ENCODE measurements around the gene TOR1AIP1.

Gene TOR1AIP1

DNA sequence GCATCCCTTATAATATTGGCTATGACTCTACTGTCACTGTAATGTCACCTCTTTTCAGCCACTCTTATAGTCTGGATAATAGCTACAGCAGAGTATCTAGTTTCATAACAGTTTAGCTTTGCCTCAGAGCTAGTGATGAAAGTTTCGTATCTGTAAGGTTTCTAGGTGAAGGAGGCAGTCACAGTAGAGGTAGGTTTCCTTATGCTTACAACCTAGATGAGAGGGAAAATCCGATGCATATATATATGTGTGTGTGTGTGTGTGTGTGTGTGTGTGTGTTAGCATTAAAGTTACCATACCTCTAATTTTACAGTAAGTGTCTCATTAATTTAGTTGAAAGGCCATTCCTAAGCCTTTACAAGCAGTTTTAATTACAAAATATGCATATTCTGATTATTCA is 2.3 kb upstream of the TOR1AIP1 start:
- no peak for DNase-seq (ENCODE audit: low read depth in 2 of 2)
- H3K4me3 ChIP-seq (replicated peaks in 1 of 2; ENCODE audit: low read depth in 2 of 2, low read length in 2 of 2), result no peak overlapping the region
- TF ChIP-seq, protein P1, sequence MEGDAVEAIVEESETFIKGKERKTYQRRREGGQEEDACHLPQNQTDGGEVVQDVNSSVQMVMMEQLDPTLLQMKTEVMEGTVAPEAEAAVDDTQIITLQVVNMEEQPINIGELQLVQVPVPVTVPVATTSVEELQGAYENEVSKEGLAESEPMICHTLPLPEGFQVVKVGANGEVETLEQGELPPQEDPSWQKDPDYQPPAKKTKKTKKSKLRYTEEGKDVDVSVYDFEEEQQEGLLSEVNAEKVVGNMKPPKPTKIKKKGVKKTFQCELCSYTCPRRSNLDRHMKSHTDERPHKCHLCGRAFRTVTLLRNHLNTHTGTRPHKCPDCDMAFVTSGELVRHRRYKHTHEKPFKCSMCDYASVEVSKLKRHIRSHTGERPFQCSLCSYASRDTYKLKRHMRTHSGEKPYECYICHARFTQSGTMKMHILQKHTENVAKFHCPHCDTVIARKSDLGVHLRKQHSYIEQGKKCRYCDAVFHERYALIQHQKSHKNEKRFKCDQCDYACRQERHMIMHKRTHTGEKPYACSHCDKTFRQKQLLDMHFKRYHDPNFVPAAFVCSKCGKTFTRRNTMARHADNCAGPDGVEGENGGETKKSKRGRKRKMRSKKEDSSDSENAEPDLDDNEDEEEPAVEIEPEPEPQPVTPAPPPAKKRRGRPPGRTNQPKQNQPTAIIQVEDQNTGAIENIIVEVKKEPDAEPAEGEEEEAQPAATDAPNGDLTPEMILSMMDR (IDR thresholded peaks at IDR 0.05; ENCODE audit: low read depth, low read length), result no peak

DNA sequence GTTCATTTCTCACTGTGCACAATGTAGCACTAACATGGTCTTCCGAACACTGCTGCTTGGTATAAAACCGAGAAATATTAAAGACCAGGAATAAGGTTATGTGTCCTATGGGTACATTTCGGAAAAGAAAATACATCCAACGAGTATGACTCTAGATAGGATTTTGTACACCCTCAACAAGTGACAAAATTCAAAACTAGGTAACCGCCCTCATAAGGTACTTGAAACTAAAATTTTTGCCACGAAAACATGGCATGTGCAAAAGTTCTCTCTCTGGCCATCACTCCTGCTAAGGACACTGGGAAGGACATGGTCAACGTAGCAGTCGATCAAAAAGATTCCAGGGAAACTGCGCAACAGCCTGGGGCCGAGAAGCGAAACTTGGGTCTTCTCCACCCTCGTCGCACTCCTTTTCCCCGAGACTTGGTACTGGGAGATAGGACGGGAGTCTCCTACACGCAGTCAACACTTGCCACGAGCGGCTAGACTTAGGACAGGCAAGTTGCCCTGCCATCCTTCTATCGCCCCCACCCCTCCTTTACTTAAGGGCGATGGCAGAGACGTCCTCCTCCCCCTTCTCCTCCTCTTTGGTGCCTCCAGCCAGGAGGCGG is 338 bp upstream of the TOR1AIP1 start:
- peak overlapping the region; percentile 80 to 90 for H3K4me3 ChIP-seq (replicated peaks in 1 of 2; ENCODE audit: low read depth in 2 of 2, low read length in 2 of 2)
- DNase-seq (ENCODE audit: low read depth in 2 of 2), result peak in 1 of 2 donors; percentile 98
- TF ChIP-seq, protein P1 (IDR thresholded peaks at IDR 0.05; ENCODE audit: low read depth, low read length), result no peak

DNA sequence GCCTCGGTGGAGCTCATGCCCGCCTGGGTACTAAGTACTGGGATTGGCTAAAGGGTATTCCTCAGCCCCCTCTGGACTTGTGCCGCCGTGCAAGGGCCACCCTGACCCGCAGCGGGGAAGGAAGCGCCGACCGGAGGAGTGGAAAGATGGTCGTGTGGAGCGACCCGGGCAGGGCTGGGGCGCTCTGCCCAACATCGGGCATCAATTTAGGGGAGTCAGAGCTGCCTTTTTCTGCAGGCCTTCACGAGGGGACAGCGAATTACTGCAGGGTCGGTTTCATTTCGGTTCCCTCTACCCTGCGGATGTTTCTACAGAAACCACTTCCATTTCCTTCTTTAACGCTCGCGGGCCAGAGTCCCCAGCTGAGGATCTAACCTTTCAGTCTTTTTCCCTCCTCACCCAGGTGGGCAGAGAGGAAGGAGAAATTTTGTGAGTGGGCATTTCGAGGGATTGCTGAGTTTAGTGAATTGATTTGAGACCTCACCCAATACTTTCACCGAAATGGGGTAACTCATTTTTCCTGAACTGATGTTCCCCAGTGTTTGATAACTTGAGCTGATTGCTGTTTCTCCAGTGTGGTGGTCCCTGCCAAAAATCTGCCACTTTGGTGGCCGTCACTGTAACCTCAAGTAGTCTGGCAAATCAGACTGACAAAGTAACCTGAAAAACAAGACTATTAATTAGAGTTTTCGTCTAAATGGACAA is 1.1 kb downstream of the TOR1AIP1 start:
- peak overlapping the region; percentile 80 to 90 for H3K4me3 ChIP-seq (replicated peaks in 1 of 2; ENCODE audit: low read depth in 2 of 2, low read length in 2 of 2)
- DNase-seq (ENCODE audit: low read depth in 2 of 2), result no peak
- TF ChIP-seq, protein P1 (IDR thresholded peaks at IDR 0.05; ENCODE audit: low read depth, low read length), result no peak

DNA sequence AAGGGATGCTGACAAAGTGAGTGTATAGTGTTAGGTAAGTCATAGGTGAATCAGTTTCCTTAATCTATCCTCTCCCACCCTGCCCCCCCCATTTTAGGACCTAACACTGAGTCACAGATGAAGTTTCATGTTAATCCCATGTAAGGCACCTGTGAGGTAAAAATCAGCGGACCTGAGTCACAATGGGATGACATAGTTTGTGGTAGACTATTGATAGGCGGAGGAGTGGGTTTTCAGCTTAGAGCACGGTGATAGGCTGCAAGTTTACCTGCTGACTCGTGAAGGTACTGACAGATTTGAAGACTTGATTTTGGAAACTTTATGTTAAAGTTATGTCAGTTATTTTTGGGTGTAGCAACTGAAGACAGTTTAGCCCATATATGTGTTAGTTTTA is 1.7 kb downstream of the TOR1AIP1 start:
- peak overlapping the region; percentile 80 to 90 for H3K4me3 ChIP-seq (replicated peaks in 1 of 2; ENCODE audit: low read depth in 2 of 2, low read length in 2 of 2)
- DNase-seq (ENCODE audit: low read depth in 2 of 2), result peak in 1 of 2 donors; percentile 49
- TF ChIP-seq, protein P1 (IDR thresholded peaks at IDR 0.05; ENCODE audit: low read depth, low read length), result no peak

DNA sequence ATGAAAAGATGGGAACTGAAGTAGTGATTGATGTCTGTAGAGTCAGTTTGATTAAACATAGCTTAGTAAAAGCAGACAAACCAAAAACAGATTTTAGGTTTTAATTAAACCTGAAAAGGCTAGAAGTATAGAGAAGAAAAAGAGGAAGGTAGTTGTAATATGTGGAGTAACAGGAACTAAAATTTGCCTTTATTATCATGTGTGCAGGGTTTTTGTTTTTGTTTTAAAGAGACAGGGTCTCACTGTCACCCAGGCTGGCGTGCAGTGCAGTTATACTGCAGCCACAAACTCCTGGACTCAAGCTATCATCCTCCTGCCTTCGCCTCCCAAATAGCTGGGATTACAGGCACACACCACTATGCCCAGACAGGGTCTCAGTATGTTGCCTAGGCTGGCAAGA is 6.0 kb downstream of the TOR1AIP1 start:
- TF ChIP-seq, protein P1 (IDR thresholded peaks at IDR 0.05; ENCODE audit: low read depth, low read length), result no peak
- no peak overlapping the region for H3K4me3 ChIP-seq (replicated peaks in 1 of 2; ENCODE audit: low read depth in 2 of 2, low read length in 2 of 2)
- no peak for DNase-seq (ENCODE audit: low read depth in 2 of 2)

DNA sequence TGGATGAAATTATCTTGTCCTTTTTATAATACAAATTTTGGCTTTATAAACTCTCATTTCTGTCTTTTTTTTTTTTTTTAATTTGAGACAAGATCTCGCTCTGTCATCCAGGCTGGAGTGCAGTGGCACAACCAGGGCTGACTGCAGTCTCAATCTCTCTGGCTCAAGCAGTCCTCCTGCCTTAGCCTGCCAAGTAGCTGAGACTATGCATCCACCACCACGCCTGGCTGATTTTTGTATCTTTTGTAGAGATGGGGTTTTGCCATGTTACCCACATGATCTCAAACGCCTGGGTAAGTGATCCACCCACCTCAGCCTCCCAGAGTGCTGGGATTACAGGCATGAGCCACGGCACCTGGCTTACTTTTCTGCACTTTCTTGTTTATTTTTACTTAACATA is 7.5 kb downstream of the TOR1AIP1 start:
- no peak overlapping the region for H3K4me3 ChIP-seq (replicated peaks in 1 of 2; ENCODE audit: low read depth in 2 of 2, low read length in 2 of 2)
- TF ChIP-seq, protein P1 (IDR thresholded peaks at IDR 0.05; ENCODE audit: low read depth, low read length), result no peak
- DNase-seq (ENCODE audit: low read depth in 2 of 2), result no peak

Data from cardiac fibroblast (primary cell).